Fibroblast of villous mesenchyme (primary cell): ENCODE results near the gene CCDC9B. TPM values are rescaled to one million over a fixed set of nuclear protein-coding genes. Genes with fewer than 3 reads are reported as not detected.

Source experiments
- DNase-seq: peaks from one replicate; pipeline ENCODE4 v3.0.0-alpha.2; 2010; ENCODE audit warnings: low read depth
- H3K4me3 ChIP-seq: 2 replicates; pipeline ENCODE4 v1.5.1; 2011; ENCODE audit warnings: low read depth, mild to moderate bottlenecking, low read length
- total RNA-seq: library from RNA; depleted of rRNA; stranded (reverse); fragments of >200 nt; gene quantifications from 2 replicates; pipeline ENCODE4 v1.2.3, GENCODE V29; 2012
- TF ChIP-seq, protein P1 (sequence below): IDR thresholded peaks from 2 replicates; pipeline ENCODE4 v1.5.1; 2012; ENCODE audit warnings: low read depth, mild to moderate bottlenecking, low read length; ENCODE audit not compliant: insufficient read depth

The CCDC9B gene
- total RNA-seq, 1 donor = 35.4 TPM

DNA sequence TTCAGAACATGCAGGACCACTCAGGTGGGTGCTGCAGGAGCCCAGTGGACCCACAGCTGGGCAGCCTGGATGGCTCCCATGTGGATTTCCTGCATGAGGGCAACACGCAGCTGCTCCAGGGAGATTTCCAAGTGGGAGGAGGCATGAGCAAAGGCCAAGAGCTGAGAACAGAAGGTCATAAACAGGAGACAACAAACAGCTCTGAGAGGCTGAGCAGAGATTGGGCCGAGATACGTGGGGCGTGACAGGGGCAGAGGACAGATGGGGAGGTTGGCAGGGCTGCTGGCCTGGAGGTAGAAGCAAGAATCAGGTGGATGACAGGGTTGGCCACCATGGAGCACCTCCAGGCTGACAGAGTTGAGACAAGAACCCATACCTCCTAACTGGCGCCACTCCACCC is 13.0 kb upstream of the CCDC9B start:
- TF ChIP-seq, protein P1, sequence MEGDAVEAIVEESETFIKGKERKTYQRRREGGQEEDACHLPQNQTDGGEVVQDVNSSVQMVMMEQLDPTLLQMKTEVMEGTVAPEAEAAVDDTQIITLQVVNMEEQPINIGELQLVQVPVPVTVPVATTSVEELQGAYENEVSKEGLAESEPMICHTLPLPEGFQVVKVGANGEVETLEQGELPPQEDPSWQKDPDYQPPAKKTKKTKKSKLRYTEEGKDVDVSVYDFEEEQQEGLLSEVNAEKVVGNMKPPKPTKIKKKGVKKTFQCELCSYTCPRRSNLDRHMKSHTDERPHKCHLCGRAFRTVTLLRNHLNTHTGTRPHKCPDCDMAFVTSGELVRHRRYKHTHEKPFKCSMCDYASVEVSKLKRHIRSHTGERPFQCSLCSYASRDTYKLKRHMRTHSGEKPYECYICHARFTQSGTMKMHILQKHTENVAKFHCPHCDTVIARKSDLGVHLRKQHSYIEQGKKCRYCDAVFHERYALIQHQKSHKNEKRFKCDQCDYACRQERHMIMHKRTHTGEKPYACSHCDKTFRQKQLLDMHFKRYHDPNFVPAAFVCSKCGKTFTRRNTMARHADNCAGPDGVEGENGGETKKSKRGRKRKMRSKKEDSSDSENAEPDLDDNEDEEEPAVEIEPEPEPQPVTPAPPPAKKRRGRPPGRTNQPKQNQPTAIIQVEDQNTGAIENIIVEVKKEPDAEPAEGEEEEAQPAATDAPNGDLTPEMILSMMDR = no peak

GRCh38 chr15:40352281-40352901 is 11.7 kb upstream of the CCDC9B start:
- no peak for DNase-seq
- TF ChIP-seq, protein P1 = no peak
- no peak overlapping the region for H3K4me3 ChIP-seq

More for the DNA sequence above, 13.0 kb upstream of the CCDC9B start:
- no peak for DNase-seq
- H3K4me3 ChIP-seq = no peak overlapping the region

DNA sequence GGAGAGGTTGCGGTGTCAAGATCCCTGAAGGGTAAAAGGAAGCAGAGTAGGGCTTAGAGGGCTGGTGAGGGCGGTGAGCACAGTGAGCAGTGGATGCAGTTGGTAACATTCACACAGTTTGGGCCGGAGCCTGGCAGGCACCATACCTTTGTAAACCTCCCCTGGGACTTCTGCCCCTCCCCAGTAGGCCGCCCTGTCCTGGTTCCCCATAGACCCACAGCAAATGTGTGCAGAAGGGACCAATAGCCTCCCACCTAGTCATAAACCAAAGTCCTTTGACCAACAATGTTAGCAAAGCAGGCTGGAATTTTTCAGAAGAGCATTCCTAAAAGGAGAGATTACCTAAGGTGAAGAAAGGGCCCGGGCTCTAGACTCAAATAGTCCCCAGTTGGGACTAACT is 8.4 kb upstream of the CCDC9B start:
- TF ChIP-seq, protein P1 = no peak
- DNase-seq = no peak
- H3K4me3 ChIP-seq = no peak overlapping the region

DNA sequence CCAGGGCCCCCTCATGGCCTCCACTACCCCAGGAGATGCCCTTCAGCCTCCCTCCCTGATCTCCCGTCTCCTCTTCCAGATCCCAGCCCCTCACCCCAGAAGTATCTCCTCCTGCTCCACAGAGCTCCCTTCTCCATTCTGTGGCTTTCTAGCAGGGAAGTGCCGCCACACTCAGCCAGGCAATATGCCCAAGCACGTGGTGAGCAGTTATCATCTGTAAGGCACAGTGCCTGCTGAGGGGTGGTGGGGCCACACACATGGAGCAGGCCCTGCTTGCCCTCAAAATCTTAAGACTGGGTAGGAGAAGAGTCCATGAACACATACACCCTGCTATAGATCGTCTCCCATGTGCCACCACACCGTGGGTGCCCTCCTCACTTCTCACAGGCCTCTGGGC is 7.7 kb upstream of the CCDC9B start:
- DNase-seq = no peak
- no peak overlapping the region for H3K4me3 ChIP-seq
- TF ChIP-seq, protein P1 = no peak

DNA sequence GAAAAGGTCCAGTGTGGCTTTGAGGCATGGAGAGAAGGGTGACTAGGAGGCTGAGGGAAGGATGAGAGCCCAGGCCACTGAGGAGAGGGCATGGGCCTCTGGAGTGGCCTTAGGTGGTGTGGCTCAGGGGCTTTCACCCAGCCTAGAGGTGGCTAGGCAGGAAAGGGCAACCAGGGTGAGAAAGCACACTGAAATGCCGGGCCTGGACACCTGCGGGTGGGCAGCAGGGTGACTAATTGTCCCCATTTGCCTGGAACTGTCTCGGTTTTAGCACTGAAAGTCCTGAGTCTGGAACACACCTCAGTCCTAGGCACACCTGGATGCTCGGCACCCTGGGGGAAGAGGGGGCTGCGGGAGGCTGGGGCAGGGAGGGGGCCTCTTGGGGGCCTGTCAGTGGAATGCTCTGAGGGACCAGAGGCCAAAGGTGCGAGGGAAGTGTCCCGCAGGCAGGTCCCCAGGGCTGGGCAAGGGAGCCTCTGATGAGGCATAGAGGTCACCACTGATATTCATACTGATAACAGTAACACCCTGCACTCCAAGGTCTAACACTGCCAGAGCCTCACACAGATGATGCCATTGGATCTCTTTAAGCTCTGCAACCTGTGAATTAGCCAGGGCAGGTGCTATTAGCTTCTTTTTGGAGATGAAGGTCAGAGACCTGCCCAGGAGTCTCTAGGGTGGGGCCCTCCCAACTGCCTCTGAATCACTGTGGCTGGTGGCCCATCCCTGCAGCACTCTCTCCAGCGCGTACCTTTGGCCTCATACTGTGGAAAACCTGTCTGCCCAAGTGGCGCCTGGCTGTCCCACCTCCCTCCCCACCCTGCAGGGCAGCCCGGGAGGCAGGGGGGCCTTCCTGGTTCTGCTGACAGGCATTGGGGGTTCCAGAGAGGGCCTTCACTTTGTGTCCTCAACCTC is 7.1 kb upstream of the CCDC9B start:
- H3K4me3 ChIP-seq = no peak overlapping the region
- TF ChIP-seq, protein P1 = no peak
- no peak for DNase-seq

DNA sequence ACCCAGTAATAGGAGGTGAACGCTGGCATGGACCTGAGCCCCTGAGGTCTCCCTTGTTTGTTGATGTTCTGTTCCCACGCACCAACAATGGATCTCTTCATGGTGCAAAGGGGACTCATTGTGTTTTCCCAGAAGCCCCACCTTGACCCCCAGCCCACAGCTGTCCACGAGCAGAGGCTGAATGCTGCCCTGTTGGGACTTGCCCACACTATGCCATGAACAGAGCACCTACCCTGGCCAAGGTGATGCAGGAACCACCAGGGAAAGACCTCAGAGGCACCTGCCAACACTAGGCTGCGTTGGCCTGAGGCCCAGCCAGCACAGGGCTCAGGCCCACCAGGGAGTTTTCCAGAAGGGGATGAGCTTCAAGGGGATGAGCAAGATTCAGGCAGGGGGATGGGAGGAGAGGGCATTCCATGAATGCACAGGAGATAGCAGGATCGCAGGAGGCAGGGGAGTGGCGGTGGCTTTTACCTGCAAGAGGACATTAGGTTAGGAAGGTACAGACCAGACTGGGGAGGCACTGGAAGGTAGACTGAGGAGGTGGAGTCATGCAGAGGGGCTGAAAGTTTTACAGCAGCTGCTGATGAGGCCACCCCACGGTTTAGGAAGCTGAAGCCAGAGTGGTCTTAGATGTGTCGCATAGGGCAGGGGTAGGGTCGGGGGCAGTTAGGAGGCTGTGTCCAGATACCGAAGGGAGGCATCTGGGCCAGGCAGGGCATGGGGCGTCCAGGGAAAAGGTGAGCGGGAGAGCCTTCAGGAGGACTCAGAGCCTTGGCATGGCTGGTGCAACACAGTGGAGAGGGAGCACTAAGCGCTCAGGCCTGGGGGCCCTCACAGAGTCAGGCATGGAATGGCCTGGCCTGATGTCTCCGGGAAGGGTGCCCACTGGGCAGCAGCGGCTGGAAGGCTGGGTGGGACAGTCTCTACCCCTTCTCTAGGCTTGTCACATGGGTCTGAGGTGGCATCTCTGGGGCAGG is 6.1 kb upstream of the CCDC9B start:
- TF ChIP-seq, protein P1 = no peak
- DNase-seq = no peak
- no peak overlapping the region for H3K4me3 ChIP-seq
